Pons (tissue), 1 donor: ENCODE data around the gene DHRS3.
"Not testable (repeated sequence)": the region's sequence is repeated elsewhere in the genome, so short reads cannot be mapped to it uniquely, and the experiment has no call there.

ENCODE experiments used
- DNase-seq: peaks from one replicate; pipeline ENCODE4 v3.0.0-alpha.2; 2016; ENCODE audit warnings: low spot score

The DHRS3 gene, protein sequence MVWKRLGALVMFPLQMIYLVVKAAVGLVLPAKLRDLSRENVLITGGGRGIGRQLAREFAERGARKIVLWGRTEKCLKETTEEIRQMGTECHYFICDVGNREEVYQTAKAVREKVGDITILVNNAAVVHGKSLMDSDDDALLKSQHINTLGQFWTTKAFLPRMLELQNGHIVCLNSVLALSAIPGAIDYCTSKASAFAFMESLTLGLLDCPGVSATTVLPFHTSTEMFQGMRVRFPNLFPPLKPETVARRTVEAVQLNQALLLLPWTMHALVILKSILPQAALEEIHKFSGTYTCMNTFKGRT

DNA sequence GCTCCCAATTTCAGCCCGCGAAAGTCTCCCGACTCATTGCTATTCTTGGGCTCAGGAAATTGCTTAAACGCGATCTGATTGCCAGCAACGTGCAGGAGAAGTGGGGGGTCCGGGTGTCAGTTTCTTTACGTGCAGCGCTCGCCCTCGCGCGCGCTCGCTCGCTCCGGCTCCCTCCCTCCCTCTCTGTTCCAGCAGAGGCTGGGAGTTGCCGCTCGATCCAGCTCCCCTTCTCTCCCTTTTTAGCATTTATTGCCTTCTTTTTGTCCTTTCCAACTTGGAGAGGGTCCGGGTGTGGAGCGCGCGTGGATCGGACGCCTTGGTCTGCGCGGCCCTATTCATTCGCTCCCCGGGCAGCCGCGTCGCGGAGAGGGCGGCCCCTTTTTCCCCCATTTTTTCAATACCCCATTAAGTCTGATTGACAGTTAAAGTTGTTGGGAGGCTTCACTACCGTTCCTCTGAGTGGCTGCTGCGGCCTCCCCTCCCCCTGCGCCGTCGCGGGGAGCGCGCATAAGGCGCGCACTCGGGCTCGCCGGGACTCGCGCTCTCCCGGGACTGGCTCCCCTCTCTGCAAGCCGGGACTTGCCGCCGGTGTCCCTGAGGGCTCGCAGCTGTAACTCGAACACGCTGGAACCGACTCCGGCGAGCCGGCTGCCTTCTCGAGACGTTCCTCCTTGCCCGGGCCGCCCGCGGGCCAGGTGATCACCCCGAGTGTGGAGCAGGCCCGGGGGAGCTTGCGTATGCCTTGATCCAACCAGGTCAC, at the start of gene DHRS3:
TSS of gene DHRS3 (minus strand) at position 310 of the 760 bp plus-strand sequence. CDS start 862 bp downstream, outside the sequence.
- DNase-seq: no peak

DNA sequence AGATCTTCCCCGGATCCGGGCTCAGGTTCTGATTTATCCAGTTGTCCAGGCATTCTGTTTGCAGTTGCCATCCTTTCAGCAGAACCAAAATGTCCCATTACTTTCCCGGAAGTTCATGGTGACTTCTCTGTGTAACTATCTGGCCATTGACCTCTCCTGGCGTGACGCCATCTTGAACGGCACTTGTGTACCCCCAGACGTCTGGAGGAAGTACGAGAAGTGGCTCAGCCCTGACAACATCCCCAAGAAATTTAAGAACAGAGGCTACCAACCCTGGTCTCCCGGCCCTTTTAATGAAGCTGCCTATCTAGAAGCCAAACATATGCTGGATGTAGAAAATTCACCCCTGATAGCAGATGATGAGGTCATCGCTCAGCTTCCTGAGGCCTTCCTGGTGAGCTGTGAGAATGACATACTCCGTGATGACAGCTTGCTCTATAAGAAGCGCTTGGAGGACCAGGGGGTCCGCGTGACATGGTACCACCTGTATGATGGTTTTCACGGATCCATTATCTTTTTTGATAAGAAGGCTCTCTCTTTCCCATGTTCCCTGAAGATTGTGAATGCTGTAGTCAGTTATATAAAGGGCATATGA, 48.2 kb upstream of the DHRS3 start:
- DNase-seq: no peak

DNA sequence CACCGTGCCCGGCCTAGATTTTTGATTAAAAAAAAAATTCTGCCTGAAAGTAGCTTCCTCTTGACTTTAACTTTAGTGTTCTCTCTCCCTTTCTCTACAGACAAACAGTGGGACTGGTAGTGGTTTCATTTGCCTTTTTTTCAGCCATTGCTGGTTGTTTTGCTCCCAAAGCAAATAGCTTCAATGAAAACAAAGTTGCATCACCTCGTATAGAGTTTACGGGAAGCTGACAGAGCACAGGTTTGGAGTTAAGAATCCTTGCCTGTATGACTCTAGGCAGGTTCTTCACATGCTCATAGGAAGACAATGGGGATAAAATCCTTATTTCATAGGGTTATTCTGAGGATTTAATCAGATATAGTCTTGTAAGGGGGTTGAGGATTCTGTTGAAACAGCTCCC, 47.5 kb upstream of the DHRS3 start:
- DNase-seq: no peak

DNA sequence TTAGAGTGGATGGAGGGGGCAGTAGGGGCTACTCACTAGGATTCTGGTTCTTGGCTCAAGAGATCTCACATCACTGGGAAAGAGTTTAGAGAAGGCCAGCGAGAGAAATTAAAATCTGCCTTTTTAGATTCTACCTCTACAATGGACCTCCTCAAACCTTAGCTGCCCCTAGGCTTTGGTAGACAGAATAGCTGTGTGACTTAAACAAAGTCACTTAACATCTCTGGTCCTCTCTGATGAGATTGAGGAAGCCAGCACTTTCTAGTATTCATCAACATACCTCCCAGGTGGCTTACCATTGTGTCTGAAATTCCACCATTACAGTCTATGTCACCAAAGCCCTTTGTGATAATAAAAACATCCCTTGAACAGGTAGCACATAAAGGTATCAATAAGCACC, 44.5 kb upstream of the DHRS3 start:
- no peak for DNase-seq

DNA sequence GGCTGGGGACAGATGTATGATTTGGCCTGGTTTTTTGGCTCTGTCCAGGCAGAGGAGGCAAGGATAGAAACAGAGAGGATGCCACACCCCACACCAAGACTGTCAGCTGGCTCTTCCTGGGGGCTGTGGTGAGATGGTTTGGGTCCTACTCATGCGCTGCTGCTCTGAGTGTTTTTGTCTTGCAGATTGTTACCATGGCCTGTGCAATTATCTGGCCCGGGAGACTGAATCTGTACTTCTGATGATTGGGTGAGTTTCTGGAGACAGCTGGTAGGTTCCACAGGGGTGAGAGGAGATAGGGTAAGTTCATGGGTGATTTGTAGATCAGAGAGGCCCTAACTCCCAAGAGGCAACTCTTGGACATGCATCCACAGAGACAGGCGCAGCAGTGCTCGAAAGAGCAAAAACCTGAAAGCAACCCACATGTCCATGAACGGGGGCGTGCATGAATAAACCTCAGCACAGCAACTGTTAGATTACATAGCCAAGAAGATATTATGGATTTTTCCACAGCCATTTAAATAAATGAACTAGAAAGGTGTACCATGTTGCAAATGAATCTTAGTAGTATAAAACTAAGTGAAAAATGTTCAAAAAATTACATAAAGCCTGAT, 43.7 kb upstream of the DHRS3 start:
- no peak for DNase-seq

DNA sequence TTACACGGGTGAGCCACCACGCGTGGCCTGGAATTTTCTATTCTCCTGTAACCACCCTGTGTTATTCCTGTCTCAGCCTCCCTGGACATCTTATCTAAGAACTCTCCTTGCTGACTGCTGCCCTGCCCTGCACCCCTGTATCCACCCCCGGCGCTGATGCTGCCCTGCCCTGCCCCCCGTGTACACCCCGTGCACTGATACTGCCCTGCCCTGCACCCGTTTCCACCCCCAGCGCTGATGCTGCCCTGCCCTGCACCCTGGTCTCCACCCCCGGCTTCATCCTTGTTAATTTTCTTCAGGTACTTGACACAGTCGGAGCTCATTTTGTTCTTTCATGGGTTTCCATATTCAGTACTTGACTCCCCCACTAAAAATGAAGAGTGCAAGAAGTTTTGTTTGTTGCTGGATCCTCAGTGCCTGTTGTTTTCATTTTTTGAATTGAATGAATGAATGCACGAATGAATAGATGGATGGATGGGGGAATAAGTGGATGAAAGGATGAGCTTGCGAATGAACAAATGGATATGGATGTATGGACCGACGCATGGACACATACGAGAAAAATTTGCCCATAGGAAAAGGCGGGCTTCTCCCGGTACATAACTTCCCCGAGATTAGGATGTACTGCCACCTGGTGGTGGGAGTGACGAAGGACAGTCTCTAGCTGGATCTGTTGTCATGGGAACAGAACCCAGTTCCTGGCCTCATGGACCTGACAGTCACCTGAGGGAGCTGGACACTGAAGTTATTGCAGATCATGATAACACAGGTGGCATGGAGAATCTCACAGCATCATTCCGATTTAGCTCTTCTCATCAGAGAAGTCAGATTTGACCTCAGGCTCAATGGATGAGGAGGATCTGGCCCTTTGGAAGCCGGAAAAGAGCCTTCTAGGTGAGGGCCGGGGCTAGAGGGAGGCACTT, 40.8 kb upstream of the DHRS3 start:
- peak; percentile 83 for DNase-seq

DNA sequence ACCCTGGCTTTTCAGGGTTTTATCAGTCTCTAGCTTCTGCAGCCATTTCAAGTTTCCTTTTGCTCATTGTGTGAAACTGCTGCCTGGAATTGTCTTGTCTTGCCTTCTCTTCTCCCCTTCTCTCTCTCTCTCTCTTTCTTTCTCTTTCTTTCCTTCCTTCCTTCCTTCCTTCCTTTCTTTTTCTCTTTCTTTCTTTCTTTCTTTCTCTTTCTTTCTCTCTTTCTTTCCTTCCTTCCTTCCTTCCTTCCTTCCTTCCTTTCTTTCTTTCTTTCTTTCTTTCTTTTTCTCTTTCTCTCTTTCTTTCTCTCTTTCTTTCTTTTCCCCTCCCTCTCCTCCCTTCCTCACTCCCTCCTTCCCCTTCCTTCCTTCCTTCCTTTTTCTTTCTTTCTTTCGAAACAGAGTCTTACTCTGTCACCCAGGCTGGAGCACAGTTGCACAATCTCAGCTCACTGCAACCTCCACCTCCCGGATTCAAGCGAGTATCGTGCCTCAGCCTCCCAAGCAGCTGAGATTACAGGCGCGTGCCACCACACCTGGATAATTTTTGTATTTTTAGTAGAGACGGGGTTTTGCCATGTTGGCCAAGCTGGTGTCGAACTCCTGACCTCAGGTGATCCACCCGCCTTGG, 40.0 kb upstream of the DHRS3 start:
- not testable (repeated sequence) for DNase-seq

DNA sequence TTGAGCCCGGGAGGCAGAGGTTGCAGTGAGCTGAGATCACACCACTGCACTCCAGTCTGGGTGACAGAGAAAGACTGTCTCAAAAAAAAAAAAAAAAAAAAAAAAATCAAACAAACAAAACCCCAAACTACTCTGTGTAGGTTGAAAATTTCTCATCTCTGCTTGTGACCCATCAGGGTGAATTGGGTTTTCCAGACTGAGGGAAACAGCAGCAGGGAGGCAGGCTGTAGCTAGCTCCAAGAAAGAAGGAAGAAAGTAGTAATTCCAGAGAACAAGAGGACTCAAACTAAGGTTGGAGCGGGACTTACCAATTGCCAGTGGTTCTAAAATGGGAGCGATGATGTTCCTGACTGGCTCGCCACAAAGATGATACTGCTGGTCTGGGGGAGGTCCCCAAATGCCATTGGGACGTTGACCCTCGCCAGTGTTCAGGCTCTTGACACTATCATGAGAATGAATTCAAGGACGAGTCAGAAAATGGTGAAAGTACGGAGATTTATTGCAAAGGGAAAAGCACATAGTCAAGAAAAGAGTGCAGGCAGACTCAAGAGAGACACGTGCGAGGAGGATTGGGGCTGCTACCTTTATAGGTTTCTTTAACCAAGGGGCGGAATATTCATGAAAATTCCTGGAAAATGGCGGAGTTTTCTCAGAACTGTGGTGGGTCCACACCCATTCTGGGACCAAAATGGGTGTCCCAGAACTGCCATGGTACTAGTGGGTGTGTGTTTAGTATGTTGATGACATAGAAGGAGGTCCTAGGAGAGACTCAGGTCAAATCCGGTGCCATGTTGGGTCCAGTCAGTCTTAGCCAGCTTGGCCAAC, 39.3 kb upstream of the DHRS3 start:
- no peak for DNase-seq

DNA sequence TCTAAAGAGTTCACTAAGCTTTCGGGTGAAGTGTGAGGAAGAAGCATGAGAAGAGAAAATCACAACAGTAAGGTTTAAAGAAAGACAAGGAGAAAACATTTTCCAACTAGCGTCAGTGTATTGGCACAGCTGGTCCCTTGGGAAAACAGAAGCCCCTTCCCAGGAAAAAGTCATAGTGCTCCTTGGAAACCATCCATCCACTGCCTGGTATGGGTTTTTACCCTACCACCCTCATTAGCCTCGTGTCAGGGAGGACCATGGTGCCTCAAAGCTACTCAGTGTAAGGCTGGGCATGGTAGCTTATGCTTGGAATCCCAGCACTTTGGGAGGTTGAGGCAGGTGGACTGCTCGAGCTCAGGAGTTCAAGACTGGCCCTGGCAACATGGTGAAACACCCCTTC, 38.6 kb upstream of the DHRS3 start:
- DNase-seq: no peak

DNA sequence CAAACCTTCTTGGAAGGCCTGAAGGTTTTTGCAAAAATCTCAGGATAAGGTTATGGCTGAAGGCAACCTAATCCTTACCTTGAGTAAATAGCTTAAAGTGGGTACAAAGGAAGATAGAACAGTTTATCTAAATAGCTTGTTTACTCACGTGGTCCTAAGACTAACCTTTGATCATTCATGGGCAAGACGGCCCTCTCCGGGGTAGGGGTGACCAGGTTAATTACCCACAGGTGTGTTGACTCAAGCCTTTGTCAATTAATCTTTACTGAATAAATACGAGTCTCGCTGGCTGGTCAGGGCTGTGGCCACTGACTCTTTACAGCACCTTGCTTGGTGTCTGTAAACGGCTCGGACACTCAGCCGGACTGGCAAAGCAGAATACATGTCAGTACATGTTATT, 36.6 kb upstream of the DHRS3 start:
- no peak for DNase-seq

DNA sequence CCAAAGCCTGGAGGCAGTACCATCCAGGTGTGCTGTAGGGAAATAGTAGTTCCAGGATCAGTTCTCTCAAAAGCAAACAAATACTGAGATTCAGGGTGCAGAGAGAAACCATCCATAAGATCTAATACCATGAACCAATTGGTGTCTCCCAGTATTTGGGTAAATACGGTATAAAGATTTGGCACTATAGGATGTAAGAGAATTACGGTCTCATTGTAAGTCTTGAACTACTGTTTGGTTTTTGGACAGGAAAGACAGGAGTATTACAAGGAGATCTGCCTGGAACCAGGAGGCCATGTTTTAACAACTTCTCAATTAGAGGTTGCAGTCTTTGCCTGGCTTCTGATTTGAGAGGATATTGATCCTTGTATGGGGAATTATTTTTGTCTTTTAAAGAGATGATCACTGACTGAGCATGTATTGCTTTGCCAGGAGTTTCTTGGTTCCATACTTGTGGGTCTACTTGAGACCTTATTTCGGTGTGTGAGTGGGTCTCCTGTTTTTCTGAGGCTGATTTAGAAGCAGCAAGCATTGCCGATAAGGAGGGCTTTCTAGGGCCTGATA, 36.1 kb upstream of the DHRS3 start:
- no peak for DNase-seq

DNA sequence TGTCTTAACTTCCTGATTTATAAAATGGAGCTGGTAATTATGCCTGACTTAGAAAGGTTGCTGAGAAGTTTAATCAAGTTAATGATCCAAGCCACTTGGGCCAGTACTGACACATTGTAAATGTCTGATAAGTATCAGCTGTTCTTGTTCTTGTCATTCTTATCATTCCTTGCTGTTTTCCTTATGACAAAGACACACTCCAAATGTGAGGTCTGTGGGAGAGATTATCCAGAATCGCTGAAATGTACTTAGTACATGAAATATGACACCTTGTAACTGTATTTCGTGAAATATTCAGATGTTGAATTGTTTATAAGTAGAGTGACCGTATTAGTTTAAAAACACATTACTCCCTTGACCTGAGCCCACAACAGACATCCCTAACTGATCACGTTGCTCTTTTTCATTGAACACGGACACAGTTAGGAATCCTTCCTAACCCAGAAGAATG, 32.0 kb upstream of the DHRS3 start:
- no peak for DNase-seq

DNA sequence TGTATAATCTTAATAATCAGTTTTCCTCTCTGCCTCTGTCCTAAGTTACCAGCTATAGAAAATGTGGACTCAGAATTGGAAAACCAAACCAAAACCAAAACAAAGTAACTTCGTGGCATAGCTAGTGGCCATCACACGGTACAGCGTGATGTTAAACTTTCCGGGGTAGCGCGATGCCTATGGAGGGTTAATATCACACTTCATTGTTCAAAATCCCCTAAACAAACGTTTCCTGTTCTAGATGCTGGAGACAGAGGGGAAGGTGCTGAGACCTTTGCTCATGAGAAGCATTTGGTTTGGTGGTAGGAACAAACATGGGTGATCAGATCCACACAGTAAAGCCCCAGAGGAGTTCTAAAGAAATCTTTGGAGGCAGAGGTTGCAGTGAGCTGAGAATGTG, 30.7 kb upstream of the DHRS3 start:
- DNase-seq: no peak

DNA sequence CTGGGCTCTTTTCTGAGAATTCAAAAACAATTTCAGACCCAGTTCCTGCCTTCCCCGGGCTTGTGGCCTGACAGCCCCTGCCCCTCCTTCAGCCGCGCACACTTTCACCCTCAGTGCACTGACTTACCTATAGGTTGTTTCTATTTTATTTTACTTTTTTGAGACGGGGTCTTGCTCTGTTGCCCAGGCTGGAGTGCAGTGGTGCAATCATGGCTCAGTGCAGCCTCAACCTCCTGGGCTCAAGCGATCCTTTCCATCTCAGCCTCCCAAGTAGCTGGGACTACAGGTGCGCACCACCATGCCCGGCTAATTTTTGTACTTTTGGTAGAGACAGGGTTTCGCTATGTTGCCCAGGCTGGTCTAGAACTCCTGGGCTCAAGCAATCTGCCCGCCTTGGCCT, 27.4 kb upstream of the DHRS3 start:
- DNase-seq: not testable (repeated sequence)

DNA sequence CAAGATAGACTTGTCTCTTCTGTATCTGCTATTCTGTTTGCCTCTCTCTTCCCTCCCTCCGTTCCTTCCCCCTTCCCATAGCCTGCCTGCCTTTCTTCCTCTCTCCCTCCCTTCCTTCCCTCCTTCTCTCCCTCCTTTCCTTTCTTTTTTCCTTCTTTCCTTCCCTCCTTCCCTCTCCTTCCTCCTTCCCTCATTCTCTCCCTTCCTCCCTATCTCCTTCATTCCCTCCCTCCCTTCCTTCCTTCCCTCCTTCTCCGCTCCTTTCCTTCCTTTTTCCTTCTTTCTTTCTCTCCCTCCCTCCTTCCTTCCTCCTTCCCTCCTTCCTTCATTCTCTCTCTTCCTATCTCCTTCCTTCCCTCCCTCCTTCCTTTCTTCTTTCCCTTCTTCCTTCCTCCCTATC, 26.8 kb upstream of the DHRS3 start:
- no peak for DNase-seq

DNA sequence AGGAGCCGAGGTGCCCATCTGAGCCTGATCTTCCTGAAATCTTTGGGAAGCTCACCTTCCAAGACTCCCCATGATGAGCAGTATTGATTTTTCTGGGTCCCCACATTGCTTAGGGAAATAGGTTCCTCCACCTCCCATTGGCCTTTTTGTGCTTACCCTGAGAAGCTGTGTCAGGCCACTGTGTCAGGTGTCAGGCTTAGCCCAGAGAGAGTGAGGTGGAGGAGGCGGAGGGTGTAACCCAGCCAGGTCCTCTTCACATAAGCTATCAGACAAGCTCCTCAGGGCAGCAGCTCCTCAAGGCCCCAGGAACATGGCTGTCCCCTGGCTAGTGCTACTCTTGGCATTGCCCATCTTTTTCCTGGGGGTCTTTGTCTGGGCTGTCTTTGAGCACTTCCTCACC, 26.2 kb upstream of the DHRS3 start:
- no peak for DNase-seq

DNA sequence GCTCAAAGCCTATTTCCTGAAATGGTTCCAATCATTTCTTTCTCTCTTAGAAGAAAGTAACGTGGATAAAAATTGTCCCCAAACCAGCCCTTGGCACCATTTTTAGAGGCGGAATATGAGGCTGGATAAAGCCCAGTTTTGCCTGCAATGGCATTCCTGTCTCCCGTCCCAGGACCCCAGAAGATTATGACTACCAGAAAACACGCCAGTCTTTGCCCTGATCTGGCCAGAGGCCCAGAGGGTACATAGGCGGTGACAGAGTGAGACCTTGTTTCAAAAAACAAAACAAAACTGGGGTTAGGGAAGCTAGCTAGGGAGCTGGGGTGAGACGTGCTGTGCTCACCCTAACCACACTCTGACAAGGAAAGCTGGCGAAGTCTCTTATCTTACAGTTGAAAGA, 25.8 kb upstream of the DHRS3 start, which contains the start of gene AADACL4:
TSS of gene AADACL4 (plus strand) at position 301 of the 400 bp plus-strand sequence. CDS start 462 bp downstream, outside the sequence.
- no peak for DNase-seq

DNA sequence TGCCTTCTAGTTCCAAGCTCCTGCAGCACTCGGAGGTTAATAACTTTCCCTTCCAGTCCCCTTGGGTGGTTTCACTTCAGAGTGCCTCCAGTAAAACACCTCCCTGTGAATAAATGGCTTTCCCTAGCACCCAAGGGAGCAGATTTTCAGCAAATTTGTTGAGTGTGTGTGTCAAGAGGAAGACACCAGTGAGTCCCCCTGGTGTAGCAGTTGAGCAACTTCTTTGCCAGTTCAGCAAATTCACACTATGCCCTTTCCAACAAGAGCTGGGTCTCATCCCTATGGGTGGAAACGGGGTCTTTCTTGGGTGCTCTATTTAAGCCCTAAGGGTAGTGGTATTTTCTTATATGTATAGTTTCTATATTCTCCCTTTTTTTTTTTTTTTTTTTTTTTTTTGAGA, 25.1 kb upstream of the DHRS3 start:
- no peak for DNase-seq

DNA sequence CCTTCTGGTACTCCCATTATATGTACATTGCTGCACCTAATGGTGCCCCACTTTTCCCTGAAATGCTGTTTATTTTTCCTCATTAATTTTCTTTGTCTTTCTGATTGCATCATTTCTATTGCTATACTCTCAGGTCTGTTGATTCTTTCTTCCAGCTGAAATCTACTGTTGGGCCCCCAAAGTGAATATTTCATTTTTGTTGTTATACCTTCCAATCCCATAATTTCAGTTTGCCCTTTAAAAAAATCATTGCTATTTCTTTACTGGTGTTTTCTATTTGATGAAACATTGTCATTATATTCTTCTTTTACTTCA, 22.9 kb upstream of the DHRS3 start:
- no peak for DNase-seq
